Gastrocnemius medialis (tissue), 4 donors: Measurements from ENCODE around the gene ANKRD34A.

Experiments used
- POLR2A ChIP-seq, 2 donors: fragments of 450-650 bp; IDR thresholded peaks; one replicate each; pipeline ENCODE4 v1.6.1; 2017; ENCODE audit warnings: antibody characterized with exemption in 2 of 2, mild to moderate bottlenecking in 2 of 2, moderate library complexity in 2 of 2
- TF ChIP-seq, protein P1 (sequence below), 5 experiments: fragments of 450-650 bp in 3 of 5; fragments of 200-600 bp in 2 of 5; sonication (generic) in 2 of 5; IDR thresholded peaks in 4 of 5; conservative IDR thresholded peaks in 1 of 5; 1 replicate in 4 of 5; 2 replicates in 1 of 5; pipeline ENCODE4 v1.5.1; 2016 to 2019; ENCODE audit warnings: antibody characterized with exemption in 5 of 5, mild to moderate bottlenecking in 3 of 5, moderate library complexity in 3 of 5

GRCh38 chr1:145912128-145912641, 52.2 kb downstream of the ANKRD34A start:
- TF ChIP-seq, protein P1, sequence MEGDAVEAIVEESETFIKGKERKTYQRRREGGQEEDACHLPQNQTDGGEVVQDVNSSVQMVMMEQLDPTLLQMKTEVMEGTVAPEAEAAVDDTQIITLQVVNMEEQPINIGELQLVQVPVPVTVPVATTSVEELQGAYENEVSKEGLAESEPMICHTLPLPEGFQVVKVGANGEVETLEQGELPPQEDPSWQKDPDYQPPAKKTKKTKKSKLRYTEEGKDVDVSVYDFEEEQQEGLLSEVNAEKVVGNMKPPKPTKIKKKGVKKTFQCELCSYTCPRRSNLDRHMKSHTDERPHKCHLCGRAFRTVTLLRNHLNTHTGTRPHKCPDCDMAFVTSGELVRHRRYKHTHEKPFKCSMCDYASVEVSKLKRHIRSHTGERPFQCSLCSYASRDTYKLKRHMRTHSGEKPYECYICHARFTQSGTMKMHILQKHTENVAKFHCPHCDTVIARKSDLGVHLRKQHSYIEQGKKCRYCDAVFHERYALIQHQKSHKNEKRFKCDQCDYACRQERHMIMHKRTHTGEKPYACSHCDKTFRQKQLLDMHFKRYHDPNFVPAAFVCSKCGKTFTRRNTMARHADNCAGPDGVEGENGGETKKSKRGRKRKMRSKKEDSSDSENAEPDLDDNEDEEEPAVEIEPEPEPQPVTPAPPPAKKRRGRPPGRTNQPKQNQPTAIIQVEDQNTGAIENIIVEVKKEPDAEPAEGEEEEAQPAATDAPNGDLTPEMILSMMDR (IDR thresholded peaks at IDR 0.05 in 4 of 5, conservative IDR thresholded peaks at IDR 0.05 in 1 of 5) = no peak
- TF ChIP-seq POLR2A (IDR thresholded peaks at IDR 0.05) = no peak
